ENCODE measurements around the gene KCNH8.

DNA sequence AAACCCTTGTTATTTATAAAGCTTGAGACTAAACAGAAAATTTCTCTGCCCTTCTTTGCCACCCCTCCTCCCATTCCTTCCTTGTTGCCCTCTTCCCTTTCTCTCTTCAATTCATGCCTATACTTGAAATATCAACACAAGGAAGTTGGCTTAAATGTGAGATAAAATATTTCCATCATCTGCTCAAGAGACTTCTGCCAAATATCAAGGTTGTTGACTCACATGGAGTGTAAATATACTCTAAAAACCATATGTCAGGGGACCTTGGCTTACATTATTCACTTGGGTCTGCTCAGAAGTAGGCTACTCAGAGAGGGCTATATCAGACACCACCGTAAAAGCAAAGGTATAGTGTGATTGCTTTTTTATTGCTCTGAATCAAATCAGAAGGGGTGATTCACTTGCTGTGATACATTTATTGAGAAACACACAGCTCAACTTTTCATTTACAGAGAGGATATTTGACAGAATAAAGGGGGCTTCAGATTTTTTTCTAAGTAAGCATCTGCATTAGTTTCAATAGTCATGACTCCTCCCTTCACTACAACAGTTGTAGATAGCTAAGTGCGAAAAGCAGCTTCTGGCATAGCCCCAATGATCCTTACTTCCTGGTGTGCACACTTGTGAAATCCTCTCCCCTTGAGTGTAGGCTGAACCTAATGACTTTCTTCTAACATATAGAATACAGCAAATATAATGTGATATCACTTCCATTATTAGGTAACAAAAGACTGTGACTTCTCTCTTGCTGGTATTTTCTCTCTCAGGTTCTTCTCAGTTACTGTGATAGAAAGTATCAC, 399.6 kb downstream of the KCNH8 start:
- TF ChIP-seq GATA3 (IDR thresholded peaks at IDR 0.05; ENCODE audit: low read depth, low read length) (no peak), GATA2 (IDR thresholded peaks at IDR 0.05; ENCODE audit: low read depth, low read length) (no peak)

Measured in SH-SY5Y (cell line).